ENCODE measurements around the gene WNT7A.
"Not testable (repeated sequence)": the region's sequence is repeated elsewhere in the genome, so short reads cannot be mapped to it uniquely, and the experiment has no call there.

WNT7A gene

GRCh38 chr3:13879946-13880810 is at the start of gene WNT7A:
Gene WNT7A, minus strand, starts transcription at chr3:13880071. Its CDS starts 255 bp downstream, at chr3:13879816.
- no peak for DNase-seq (ENCODE audit: low read depth)

- DNase-seq (ENCODE audit: low read depth) = not testable (repeated sequence)
These were observed 48.9 kb upstream of the WNT7A start for GRCh38 chr3:13928741-13929140.

- peak; percentile 8 for DNase-seq (ENCODE audit: low read depth)
These were observed 47.4 kb upstream of the WNT7A start for GRCh38 chr3:13927295-13927694.

GRCh38 chr3:13916375-13916774 is 36.5 kb upstream of the WNT7A start:
- DNase-seq (ENCODE audit: low read depth) = no peak

GRCh38 chr3:13902648-13903238 is 22.9 kb upstream of the WNT7A start:
- DNase-seq (ENCODE audit: low read depth) = no peak

GRCh38 chr3:13901935-13902584 is 22.2 kb upstream of the WNT7A start:
- no peak for DNase-seq (ENCODE audit: low read depth)

- DNase-seq (ENCODE audit: low read depth) = no peak
These were observed 18.5 kb upstream of the WNT7A start for GRCh38 chr3:13898346-13898745.

GRCh38 chr3:13896473-13897154 is 16.7 kb upstream of the WNT7A start:
- peak; percentile 70 for DNase-seq (ENCODE audit: low read depth)

- peak; percentile 93 for DNase-seq (ENCODE audit: low read depth)
These were observed 15.6 kb upstream of the WNT7A start for GRCh38 chr3:13895155-13896105.

GRCh38 chr3:13894807-13895154 is 14.9 kb upstream of the WNT7A start:
- DNase-seq (ENCODE audit: low read depth) = no peak

- DNase-seq (ENCODE audit: low read depth) = no peak
These were observed 14.4 kb upstream of the WNT7A start for GRCh38 chr3:13894096-13894806.

- no peak for DNase-seq (ENCODE audit: low read depth)
These were observed 12.4 kb upstream of the WNT7A start for GRCh38 chr3:13892304-13892703.

- peak; percentile 10 for DNase-seq (ENCODE audit: low read depth)
These were observed 11.7 kb upstream of the WNT7A start for GRCh38 chr3:13891492-13892073.

- no peak for DNase-seq (ENCODE audit: low read depth)
These were observed 11.1 kb upstream of the WNT7A start for GRCh38 chr3:13891017-13891392.

- DNase-seq (ENCODE audit: low read depth) = no peak
These were observed 10.6 kb upstream of the WNT7A start for GRCh38 chr3:13890377-13891016.

GRCh38 chr3:13888576-13888975 is 8.7 kb upstream of the WNT7A start:
- no peak for DNase-seq (ENCODE audit: low read depth)

GRCh38 chr3:13887495-13888300 is 7.8 kb upstream of the WNT7A start:
- DNase-seq (ENCODE audit: low read depth) = no peak

- no peak for DNase-seq (ENCODE audit: low read depth)
These were observed 6.8 kb upstream of the WNT7A start for GRCh38 chr3:13886593-13887129.

- no peak for DNase-seq (ENCODE audit: low read depth)
These were observed 5.8 kb upstream of the WNT7A start for GRCh38 chr3:13885704-13886010.

All from EH (cell line).